Cardiac ventricle fibroblast (primary cell): ENCODE data around the gene UCN2. TPM values are rescaled to one million over a fixed set of nuclear protein-coding genes. Genes with fewer than 3 reads are reported as not detected.

Source experiments
- total RNA-seq: library from RNA; depleted of rRNA; stranded (reverse); fragments of >200 nt; gene quantifications from 2 replicates; pipeline ENCODE4 v1.2.3, GENCODE V29; 2015

Gene UCN2
- 0.31 and 0.64 TPM in 2 replicates for total RNA-seq

GRCh38 chr3:48563382-48563918 is at the start of gene UCN2:
UCN2 (minus strand) TSS chr3:48563781; CDS start chr3:48563124, 657 bp downstream.

GRCh38 chr3:48609088-48610005 is 45.8 kb upstream of the UCN2 start, which contains the start of gene UQCRC1:
UQCRC1 (minus strand) TSS chr3:48609646; CDS start chr3:48609620, 26 bp downstream.

GRCh38 chr3:48595075-48595525 is 31.5 kb upstream of the UCN2 start, which contains the start of gene COL7A1:
COL7A1 (minus strand) TSS chr3:48595329; CDS start chr3:48595159, 170 bp downstream.

GRCh38 chr3:48556796-48557626 is 6.6 kb downstream of the UCN2 start, which contains the start of gene PFKFB4:
PFKFB4 (minus strand) TSS chr3:48556803; CDS start chr3:48556777, 26 bp downstream.

Other genes with a start within 250 kb of the UCN2 start
- not detected in 2 replicates for gene SPINK8, start 230.1 kb downstream of the UCN2 start, total RNA-seq
- gene FBXW12, start 191.6 kb downstream of the UCN2 start, total RNA-seq = not detected in 2 replicates
- 10.9 and 12.4 TPM in 2 replicates for gene PLXNB1, start 133.7 kb downstream of the UCN2 start, total RNA-seq
- gene CCDC51, start 123.7 kb downstream of the UCN2 start, total RNA-seq = 15.8 and 17.2 TPM in 2 replicates
- 298 and 375 TPM in 2 replicates for gene TMA7, start 123.5 kb downstream of the UCN2 start, total RNA-seq
- 4.7 and 5.3 TPM in 2 replicates for gene ATRIP, start 117.0 kb downstream of the UCN2 start, total RNA-seq
- gene SHISA5, start 59.6 kb downstream of the UCN2 start, total RNA-seq = 119 and 121 TPM in 2 replicates
- gene PFKFB4, start 7.0 kb downstream of the UCN2 start, total RNA-seq = 12.0 and 14.8 TPM in 2 replicates
- gene COL7A1, start 31.5 kb upstream of the UCN2 start, total RNA-seq = 9.5 and 13.6 TPM in 2 replicates
- 130 and 150 TPM in 2 replicates for gene UQCRC1, start 45.9 kb upstream of the UCN2 start, total RNA-seq
- not detected in 2 replicates for gene TMEM89, start 58.0 kb upstream of the UCN2 start, total RNA-seq
- 17.7 and 19.2 TPM in 2 replicates for gene SLC26A6, start 71.7 kb upstream of the UCN2 start, total RNA-seq
- 1.5 and 2.2 TPM in 2 replicates for gene CELSR3, start 99.1 kb upstream of the UCN2 start, total RNA-seq
- gene NCKIPSD, start 122.1 kb upstream of the UCN2 start, total RNA-seq = 21.4 and 28.5 TPM in 2 replicates
- gene IP6K2, start 153.4 kb upstream of the UCN2 start, total RNA-seq = 56.8 and 63.0 TPM in 2 replicates